NB4 (cell line): Measurements from ENCODE around the gene ZNF182.
A peak's percentile ranks its signal among the peaks of the same experiment; 100 is the strongest.
"Not testable (repeated sequence)": the region's sequence is repeated elsewhere in the genome, so short reads cannot be mapped to it uniquely, and the experiment has no call there.

Experiments
- DNase-seq: peaks from one replicate; pipeline ENCODE4 v3.0.0; 2010; ENCODE audit warnings: low read depth
- H3K4me3 ChIP-seq: one replicate; pipeline ENCODE4 v1.5.1; 2011; ENCODE audit warnings: mild to moderate bottlenecking, low read depth, low read length, moderate library complexity
- CTCF ChIP-seq: IDR thresholded peaks from one replicate; pipeline ENCODE4 v1.5.1; 2012; ENCODE audit warnings: low read depth, low read length
- MAX ChIP-seq: IDR thresholded peaks from 2 replicates; pipeline ENCODE4 v1.6.1; 2011; ENCODE audit warnings: low read depth, low read length
- MYC ChIP-seq: IDR thresholded peaks from 2 replicates; pipeline ENCODE4 v1.6.1; 2011; ENCODE audit warnings: low read depth, low read length
- POLR2A ChIP-seq: IDR thresholded peaks from 2 replicates; pipeline ENCODE4 v1.6.1; 2011; ENCODE audit warnings: mild to moderate bottlenecking; ENCODE audit not compliant: insufficient read length; ENCODE audit errors: extremely low read depth

Gene ZNF182

GRCh38 chrX:48003758-48004457, at the start of gene ZNF182:
Gene ZNF182, minus strand, starts transcription at chrX:48003989. Its CDS starts 1,380 bp downstream, at chrX:48002609.
- peak within 1 kb of the TSS; percentile 69 for H3K4me3 ChIP-seq
- TF ChIP-seq MAX = no peak
- no peak for TF ChIP-seq MYC
- TF ChIP-seq POLR2A = peak; percentile 85
- peak; percentile 94 for DNase-seq

- TF ChIP-seq MYC (no peak), POLR2A (no peak), CTCF (no peak), MAX (no peak)
- no peak for DNase-seq
- no peak overlapping the region for H3K4me3 ChIP-seq
These were observed 43.1 kb upstream of the ZNF182 start for GRCh38 chrX:48046846-48047245.

- TF ChIP-seq MYC (no peak), MAX (no peak), POLR2A (no peak), CTCF (no peak)
- H3K4me3 ChIP-seq = no peak overlapping the region
- DNase-seq = no peak
These were observed 41.9 kb upstream of the ZNF182 start for GRCh38 chrX:48045410-48046311.

GRCh38 chrX:48043056-48043455, 39.3 kb upstream of the ZNF182 start:
- TF ChIP-seq MAX (no peak), MYC (no peak), POLR2A (no peak), CTCF (no peak)
- no peak for DNase-seq
- no peak overlapping the region for H3K4me3 ChIP-seq

- DNase-seq = no peak
- TF ChIP-seq CTCF (no peak), MYC (no peak), MAX (no peak), POLR2A (no peak)
- H3K4me3 ChIP-seq = no peak overlapping the region
These were observed 32.1 kb upstream of the ZNF182 start for GRCh38 chrX:48035891-48036290.

GRCh38 chrX:48030641-48031173, 26.9 kb upstream of the ZNF182 start:
- H3K4me3 ChIP-seq, DNase-seq: not testable (repeated sequence)
